GM12801 (cell line): Measurements from ENCODE around the gene HMBS.

Experiments
- TF ChIP-seq, protein P1 (sequence below): IDR thresholded peaks from one replicate; pipeline ENCODE4 v1.5.1; 2011; ENCODE audit warnings: control low read depth; ENCODE audit not compliant: insufficient read length; ENCODE audit errors: extremely low read depth

The HMBS gene

DNA sequence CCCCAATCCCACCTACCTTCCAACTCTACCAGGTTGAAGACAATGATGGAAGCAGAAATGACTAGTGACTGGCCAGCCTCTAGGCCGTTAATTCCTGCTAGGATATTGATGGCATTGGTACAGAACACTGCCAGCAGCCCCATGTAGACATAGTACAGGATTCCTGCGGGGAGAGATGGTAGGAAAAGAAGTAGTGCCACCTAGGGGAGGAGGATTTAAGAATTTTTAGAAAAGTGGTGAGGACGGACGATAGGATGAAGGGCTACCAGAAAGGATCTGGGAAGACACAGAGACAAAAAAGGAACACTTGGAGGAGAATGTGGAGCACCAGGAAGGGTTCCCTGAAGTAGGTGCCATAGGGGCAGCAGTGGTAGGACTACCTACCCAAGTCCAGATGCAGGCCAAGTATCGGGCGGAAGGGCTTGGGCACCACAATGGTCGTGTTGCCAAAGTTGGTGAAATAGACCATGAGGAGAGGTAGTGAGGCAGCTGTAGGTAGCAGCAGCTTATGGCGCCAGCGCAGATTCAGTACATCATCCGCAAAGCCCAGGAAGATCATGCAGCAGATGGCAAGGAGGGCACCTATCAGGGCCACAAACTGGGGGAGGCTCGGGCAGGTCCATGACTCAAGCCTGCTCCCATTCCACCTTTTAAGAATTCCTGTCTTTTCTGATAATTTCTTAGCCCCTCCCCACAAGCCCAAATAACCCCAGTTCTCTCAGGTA lies 15.7 kb downstream of the HMBS start:
- TF ChIP-seq, protein P1, sequence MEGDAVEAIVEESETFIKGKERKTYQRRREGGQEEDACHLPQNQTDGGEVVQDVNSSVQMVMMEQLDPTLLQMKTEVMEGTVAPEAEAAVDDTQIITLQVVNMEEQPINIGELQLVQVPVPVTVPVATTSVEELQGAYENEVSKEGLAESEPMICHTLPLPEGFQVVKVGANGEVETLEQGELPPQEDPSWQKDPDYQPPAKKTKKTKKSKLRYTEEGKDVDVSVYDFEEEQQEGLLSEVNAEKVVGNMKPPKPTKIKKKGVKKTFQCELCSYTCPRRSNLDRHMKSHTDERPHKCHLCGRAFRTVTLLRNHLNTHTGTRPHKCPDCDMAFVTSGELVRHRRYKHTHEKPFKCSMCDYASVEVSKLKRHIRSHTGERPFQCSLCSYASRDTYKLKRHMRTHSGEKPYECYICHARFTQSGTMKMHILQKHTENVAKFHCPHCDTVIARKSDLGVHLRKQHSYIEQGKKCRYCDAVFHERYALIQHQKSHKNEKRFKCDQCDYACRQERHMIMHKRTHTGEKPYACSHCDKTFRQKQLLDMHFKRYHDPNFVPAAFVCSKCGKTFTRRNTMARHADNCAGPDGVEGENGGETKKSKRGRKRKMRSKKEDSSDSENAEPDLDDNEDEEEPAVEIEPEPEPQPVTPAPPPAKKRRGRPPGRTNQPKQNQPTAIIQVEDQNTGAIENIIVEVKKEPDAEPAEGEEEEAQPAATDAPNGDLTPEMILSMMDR: no peak

DNA sequence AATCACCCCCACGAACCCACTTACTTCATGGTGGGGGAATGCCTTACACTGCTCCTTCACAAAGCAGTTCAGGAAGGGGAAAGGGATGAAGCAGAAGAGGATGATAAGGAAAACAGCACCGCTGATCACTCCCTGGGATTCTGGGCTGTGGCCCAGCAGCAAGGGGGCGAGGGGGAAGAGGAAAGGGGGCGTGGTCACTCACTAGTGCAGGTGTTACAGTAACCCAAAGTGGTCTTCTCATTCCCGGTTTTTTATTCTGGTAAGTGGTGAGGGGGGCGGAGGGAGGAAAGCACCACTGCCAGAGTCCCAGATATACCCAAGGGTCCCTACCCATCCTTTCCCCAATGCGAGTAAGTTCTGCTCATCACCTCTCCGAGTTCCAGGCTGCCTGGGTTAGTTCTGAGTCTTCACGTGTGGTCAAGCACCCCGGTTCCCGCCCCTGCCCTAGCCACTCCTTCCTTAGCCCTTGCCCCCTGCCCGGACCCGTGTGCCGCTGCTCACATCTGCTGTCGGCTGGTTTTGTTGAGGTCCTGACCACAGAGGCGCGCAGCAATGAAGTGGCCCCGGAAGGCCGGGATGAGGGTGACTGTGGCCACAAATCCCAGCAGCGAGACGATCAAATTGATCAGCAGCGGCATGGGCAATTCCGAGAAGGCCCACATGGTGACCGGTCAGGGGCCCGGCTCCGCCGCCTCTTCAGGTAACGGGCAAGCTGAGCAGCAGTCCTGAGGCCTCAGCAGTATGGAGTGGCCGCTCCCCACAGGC lies 16.5 kb downstream of the HMBS start:
- TF ChIP-seq, protein P1: no peak

DNA sequence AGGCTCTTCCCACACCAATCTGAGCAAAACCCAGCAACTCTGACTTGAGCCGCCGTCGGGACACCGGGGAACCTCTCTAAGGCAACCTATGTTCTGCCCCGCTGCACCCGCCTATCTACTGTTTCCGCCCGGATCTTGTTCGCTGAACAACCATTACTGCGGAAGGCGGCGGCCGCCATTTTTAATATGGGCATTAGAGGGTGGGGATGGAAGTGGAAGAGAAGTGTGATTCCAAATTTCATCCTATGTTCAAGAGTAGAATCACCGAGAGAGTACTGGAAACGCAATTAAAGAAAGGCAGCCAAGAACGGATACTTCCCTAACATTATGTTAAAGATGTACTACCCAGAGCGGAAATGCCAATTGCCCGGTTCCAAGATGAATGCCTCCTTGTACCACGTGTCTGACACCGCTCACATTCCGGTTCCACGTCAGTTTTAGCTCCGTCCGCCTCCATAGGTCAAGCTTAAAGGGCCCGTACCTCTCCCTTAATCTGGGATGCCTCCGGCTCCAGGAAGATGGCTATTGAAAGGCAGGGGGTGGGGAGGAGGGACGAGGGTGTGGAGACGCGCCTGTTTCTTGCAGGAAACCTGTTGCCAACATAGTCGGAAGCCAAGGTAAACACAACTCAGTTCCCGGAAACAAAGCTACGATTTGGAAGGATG lies 17.2 kb downstream of the HMBS start, which contains the start of gene DPAGT1:
DPAGT1 (minus strand) TSS at position 95 of the 665 bp plus-strand sequence. CDS start 198 bp downstream, outside the sequence.
- TF ChIP-seq, protein P1: no peak

DNA sequence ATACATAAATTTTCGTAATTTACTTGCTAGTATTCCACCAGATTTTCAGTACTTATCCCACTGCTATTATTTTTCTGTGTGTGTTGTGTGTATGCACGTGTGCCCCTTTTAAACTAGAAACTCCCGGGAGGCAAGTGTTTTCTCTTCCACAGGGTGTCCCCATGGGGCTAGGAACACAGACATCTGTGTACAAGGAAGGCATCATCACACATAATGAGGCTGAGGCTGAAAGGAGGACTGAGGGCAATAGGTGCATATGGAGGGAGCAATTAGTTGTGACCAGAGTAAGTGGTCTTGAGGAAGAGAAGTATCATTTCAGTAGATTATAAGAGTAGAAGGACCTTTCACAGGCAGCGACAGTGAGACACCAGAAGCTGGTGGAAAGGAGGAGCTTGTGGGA lies 19.1 kb downstream of the HMBS start:
- TF ChIP-seq, protein P1: no peak

DNA sequence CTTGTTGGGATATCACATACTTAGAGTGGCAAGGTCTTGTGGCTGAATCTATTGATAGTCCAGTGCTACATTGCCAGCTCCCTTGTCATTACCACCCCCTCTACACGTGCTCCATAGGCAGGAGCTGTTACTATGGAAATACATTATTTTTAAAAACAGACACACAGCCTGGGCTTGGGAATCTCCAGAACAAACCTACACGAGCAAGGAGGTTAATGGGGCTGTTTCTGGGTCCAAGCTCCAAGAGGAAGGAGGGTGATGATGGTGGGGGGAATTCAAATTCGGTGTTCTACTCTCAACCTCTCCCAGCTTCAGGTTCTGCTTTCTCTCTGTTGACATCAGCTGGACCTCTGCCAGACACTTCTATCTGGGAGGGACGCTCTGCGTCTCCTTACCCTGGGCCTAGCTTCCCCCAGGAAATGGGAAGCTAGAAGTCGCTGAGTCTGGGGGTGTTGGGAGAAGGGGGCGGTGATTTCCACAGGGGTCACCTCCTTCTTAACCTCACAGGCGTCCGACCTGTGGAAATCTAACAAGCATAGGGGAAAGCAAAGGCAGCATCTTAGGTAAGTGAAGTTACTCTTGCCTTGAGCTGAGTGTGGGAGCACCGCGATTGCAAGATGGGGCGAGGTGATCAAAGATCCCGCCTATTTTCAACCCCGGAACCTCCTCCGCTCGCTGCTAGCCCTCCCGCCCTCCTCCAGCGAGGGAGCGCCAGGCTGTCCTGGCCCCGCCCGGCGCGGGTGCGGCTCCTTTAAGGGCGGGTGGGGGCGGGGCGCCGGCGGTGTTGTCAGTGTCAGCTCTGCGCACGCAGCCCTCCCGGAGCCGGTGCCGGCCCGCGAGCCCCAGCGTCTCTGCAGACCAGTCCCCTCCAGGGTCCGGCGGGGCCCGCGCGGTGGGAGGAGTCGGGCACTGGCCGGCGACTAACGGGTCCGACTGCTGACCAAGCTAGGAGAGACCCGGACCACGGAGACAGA lies 22.2 kb downstream of the HMBS start, which contains the start of gene C2CD2L:
C2CD2L (plus strand) TSS at position 781 of the 974 bp plus-strand sequence. CDS start 398 bp downstream, outside the sequence.
- TF ChIP-seq, protein P1: no peak

DNA sequence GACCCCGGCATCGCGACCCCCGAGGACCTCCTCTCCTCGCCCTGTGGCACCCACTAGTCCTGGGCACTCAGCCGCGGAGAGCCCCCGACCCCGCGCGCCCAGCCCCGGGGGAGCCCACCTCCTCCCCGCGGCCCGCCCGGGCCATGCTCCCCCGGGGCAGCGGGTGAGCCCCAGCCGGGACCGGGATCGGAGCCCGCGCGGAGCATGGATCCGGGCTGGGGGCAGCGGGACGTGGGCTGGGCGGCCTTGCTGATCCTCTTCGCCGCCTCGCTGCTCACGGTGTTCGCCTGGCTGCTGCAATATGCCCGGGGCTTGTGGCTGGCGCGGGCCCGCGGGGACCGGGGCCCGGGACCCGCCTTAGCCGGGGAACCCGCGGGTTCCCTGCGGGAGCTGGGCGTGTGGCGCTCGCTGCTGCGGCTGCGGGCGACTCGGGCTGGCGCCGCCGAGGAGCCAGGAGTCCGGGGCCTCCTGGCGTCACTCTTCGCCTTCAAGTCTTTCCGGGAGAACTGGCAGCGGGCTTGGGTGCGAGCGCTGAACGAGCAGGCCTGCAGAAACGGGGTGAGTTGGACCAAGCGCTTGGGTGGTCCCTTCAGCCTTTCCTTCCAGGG lies 23.0 kb downstream of the HMBS start:
- TF ChIP-seq, protein P1: no peak
